H1 (cell line): ENCODE measurements around the gene TASOR2. TPM values are rescaled to one million over a fixed set of nuclear protein-coding genes. Genes with fewer than 3 reads are reported as not detected.

Source experiments
- CHD1 ChIP-seq: IDR thresholded peaks from 2 replicates; pipeline ENCODE4 v1.6.1; 2012; ENCODE audit warnings: low read depth, low read length, improper control_type of control experiment
- GTF2F1 ChIP-seq: IDR thresholded peaks from 2 replicates; pipeline ENCODE4 v1.6.1; 2012; ENCODE audit warnings: low read depth, low read length, improper control_type of control experiment, borderline replicate concordance
- KDM1A ChIP-seq: fragments of 200-600, 300-600 bp; sonication (generic); IDR thresholded peaks from 2 replicates; pipeline ENCODE4 v1.7.1; 2016; ENCODE audit warnings: mild to moderate bottlenecking, low read length, borderline replicate concordance
- KDM4A ChIP-seq: IDR thresholded peaks from one replicate; pipeline ENCODE4 v1.7.1; 2012; ENCODE audit warnings: low read depth, mild to moderate bottlenecking, moderate library complexity, low read length, inconsistent platforms; ENCODE audit not compliant: severe bottlenecking
- PHF8 ChIP-seq: fragments of 200-600 bp; sonication (generic); conservative IDR thresholded peaks from 2 replicates; pipeline ENCODE4 v1.7.1; 2012; ENCODE audit warnings: low read depth, mild to moderate bottlenecking, inconsistent platforms, low read length, moderate library complexity
- POLR2AphosphoS5 ChIP-seq: IDR thresholded peaks from 2 replicates; pipeline ENCODE4 v1.6.1; 2011; ENCODE audit warnings: low read depth, low read length
- POU5F1 ChIP-seq: IDR thresholded peaks from 2 replicates; pipeline ENCODE4 v1.6.1; 2011; ENCODE audit warnings: low read depth, mild to moderate bottlenecking, low read length, moderate library complexity
- SIRT6 ChIP-seq: IDR thresholded peaks from one replicate; pipeline ENCODE4 v1.7.1; 2012; ENCODE audit warnings: low read length, inconsistent platforms
- polyA plus RNA-seq, 7 experiments: library from polyadenylated mRNA; depleted of rRNA in 3 of 7; stranded (reverse) in 5 of 7; unstranded in 2 of 7; fragments of >200 nt in 5 of 7; fragments of 200-250 nt in 2 of 7; gene quantifications; 1 replicate in 5 of 7; 2 replicates in 1 of 7; 4 replicates in 1 of 7; pipeline versions ENCODE4 v1.2.1 to v1.2.3, GENCODE V29; 2011 to 2013; ENCODE audit warnings: missing spikeins in 2 of 7, mixed read lengths in 2 of 7
- total RNA-seq: library from RNA; stranded (reverse); fragmentation: NEBNext Ultra II Directional; extraction: Animal tissue kit (Norgen Biotek cat#: 25700); gene quantifications from 2 replicates; pipeline ENCODE4 v1.2.1, GENCODE V29; 2021
- TF ChIP-seq, protein P1 (sequence below): fragments of 300-600 bp; sonication (generic); IDR thresholded peaks from 2 replicates; pipeline ENCODE4 v1.7.1; 2012; ENCODE audit warnings: low read length, moderate library complexity, mild to moderate bottlenecking, inconsistent platforms; ENCODE audit not compliant: insufficient replicate concordance

TASOR2 gene
- total and polyA plus RNA-seq, 2 of the 8 experiments (the other 6 are each of a cell fraction or from before 2014, with no cell fraction given), result 13.1 to 74.9 TPM

- TF ChIP-seq, protein P1, sequence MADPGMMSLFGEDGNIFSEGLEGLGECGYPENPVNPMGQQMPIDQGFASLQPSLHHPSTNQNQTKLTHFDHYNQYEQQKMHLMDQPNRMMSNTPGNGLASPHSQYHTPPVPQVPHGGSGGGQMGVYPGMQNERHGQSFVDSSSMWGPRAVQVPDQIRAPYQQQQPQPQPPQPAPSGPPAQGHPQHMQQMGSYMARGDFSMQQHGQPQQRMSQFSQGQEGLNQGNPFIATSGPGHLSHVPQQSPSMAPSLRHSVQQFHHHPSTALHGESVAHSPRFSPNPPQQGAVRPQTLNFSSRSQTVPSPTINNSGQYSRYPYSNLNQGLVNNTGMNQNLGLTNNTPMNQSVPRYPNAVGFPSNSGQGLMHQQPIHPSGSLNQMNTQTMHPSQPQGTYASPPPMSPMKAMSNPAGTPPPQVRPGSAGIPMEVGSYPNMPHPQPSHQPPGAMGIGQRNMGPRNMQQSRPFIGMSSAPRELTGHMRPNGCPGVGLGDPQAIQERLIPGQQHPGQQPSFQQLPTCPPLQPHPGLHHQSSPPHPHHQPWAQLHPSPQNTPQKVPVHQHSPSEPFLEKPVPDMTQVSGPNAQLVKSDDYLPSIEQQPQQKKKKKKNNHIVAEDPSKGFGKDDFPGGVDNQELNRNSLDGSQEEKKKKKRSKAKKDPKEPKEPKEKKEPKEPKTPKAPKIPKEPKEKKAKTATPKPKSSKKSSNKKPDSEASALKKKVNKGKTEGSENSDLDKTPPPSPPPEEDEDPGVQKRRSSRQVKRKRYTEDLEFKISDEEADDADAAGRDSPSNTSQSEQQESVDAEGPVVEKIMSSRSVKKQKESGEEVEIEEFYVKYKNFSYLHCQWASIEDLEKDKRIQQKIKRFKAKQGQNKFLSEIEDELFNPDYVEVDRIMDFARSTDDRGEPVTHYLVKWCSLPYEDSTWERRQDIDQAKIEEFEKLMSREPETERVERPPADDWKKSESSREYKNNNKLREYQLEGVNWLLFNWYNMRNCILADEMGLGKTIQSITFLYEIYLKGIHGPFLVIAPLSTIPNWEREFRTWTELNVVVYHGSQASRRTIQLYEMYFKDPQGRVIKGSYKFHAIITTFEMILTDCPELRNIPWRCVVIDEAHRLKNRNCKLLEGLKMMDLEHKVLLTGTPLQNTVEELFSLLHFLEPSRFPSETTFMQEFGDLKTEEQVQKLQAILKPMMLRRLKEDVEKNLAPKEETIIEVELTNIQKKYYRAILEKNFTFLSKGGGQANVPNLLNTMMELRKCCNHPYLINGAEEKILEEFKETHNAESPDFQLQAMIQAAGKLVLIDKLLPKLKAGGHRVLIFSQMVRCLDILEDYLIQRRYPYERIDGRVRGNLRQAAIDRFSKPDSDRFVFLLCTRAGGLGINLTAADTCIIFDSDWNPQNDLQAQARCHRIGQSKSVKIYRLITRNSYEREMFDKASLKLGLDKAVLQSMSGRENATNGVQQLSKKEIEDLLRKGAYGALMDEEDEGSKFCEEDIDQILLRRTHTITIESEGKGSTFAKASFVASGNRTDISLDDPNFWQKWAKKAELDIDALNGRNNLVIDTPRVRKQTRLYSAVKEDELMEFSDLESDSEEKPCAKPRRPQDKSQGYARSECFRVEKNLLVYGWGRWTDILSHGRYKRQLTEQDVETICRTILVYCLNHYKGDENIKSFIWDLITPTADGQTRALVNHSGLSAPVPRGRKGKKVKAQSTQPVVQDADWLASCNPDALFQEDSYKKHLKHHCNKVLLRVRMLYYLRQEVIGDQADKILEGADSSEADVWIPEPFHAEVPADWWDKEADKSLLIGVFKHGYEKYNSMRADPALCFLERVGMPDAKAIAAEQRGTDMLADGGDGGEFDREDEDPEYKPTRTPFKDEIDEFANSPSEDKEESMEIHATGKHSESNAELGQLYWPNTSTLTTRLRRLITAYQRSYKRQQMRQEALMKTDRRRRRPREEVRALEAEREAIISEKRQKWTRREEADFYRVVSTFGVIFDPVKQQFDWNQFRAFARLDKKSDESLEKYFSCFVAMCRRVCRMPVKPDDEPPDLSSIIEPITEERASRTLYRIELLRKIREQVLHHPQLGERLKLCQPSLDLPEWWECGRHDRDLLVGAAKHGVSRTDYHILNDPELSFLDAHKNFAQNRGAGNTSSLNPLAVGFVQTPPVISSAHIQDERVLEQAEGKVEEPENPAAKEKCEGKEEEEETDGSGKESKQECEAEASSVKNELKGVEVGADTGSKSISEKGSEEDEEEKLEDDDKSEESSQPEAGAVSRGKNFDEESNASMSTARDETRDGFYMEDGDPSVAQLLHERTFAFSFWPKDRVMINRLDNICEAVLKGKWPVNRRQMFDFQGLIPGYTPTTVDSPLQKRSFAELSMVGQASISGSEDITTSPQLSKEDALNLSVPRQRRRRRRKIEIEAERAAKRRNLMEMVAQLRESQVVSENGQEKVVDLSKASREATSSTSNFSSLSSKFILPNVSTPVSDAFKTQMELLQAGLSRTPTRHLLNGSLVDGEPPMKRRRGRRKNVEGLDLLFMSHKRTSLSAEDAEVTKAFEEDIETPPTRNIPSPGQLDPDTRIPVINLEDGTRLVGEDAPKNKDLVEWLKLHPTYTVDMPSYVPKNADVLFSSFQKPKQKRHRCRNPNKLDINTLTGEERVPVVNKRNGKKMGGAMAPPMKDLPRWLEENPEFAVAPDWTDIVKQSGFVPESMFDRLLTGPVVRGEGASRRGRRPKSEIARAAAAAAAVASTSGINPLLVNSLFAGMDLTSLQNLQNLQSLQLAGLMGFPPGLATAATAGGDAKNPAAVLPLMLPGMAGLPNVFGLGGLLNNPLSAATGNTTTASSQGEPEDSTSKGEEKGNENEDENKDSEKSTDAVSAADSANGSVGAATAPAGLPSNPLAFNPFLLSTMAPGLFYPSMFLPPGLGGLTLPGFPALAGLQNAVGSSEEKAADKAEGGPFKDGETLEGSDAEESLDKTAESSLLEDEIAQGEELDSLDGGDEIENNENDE, result no peak
- TF ChIP-seq GTF2F1 (no peak), POLR2AphosphoS5 (no peak), POU5F1 (no peak), CHD1 (no peak), KDM4A (no peak), KDM1A (no peak), SIRT6 (no peak), PHF8 (no peak)
Measured at GRCh38 chr10:5679037-5679435, 5.6 kb upstream of the TASOR2 start (continued).
